NCI-H510A treated with DMSO at 0.1 percent for 48 hours (cell line): ENCODE data around the gene NABP2.

ENCODE experiments used
- DNase-seq: peaks from one replicate; lab custom pipeline; 2025; lab: John Stamatoyannopoulos, UW

The NABP2 gene

GRCh38 chr12:56278905-56279304 lies 54.8 kb downstream of the NABP2 start:
- no peak for DNase-seq
